Ovary (tissue), 9 donors: Measurements from ENCODE around the gene CDH18. TPM values are rescaled to one million over a fixed set of nuclear protein-coding genes. Genes with fewer than 3 reads are reported as not detected.

ENCODE experiments used
- DNase-seq, 5 donors: peaks; one replicate each; pipeline ENCODE4 v3.0.0-alpha.2; 2019 to 2020
- H3K27ac ChIP-seq, 2 donors: fragments of 200-600 bp; one replicate each; pipeline versions ENCODE4 v1.5.1 to v1.8.0; 2019 to 2022
- H3K27me3 ChIP-seq: fragments of 200-600 bp; one replicate; pipeline ENCODE4 v1.8.0; 2022
- H3K36me3 ChIP-seq: fragments of 200-600 bp; sonication (generic); one replicate; pipeline ENCODE4 v1.5.1; 2019
- H3K4me1 ChIP-seq: one replicate; pipeline ENCODE4 v1.8.1; 2013; ENCODE audit warnings: mild to moderate bottlenecking, moderate library complexity; ENCODE audit not compliant: insufficient read depth
- H3K4me3 ChIP-seq: fragments of 200-600 bp; sonication (generic); one replicate; pipeline ENCODE4 v1.5.1; 2017
- H3K9me3 ChIP-seq, 2 donors: fragments of 200-600 bp in 1 of 2; sonication (generic) in 1 of 2; one replicate each; pipeline versions ENCODE4 v1.5.1 to v1.8.1; 2013 to 2019; ENCODE audit warnings: mild to moderate bottlenecking in 1 of 2, moderate library complexity in 1 of 2
- EP300 ChIP-seq: sonication (generic); formaldehyde crosslinking; IDR thresholded peaks from one replicate; pipeline ENCODE4 v1.6.1; 2017; ENCODE audit warnings: antibody characterized with exemption
- POLR2A ChIP-seq: fragments of 450-650 bp; IDR thresholded peaks from one replicate; pipeline ENCODE4 v1.6.1; 2017; ENCODE audit warnings: antibody characterized with exemption, mild to moderate bottlenecking, moderate library complexity
- WGBS, 3 donors: extraction: QIAGEN DNeasy Blood & Tissue Kit in 1 of 3; methylation state at CpG; one replicate each; pipeline versions ENCODE4 v1.1.5 to v1.1.7; 2013 to 2017; 5-methylcytosine and 5-hydroxymethylcytosine counted together
- intact Hi-C, 4 donors: fragments of 100-400 bp; cut with DNase I; formaldehyde crosslinking; loops; one replicate each; pipeline versions ENCODE4 v1.11.0 to v1.15.1; 2022 to 2023
- polyA plus RNA-seq, 2 donors: library from polyadenylated mRNA; stranded (reverse); fragments of 200-250 nt in 1 of 2; fragments of 350-450 nt in 1 of 2; fragmentation: Illumina TruSeq in 1 of 2; extraction: RNeasy Lipid Tissue Mini Kit (QIAGEN cat#74804) in 1 of 2; gene quantifications; one replicate each; pipeline ENCODE4 v1.2.3, GENCODE V29; 2013 to 2014
- total RNA-seq, 7 donors: library from RNA; depleted of rRNA in 2 of 7; stranded (reverse); fragments of >200 nt in 2 of 7; fragmentation: NEBNext Ultra II Directional in 3 of 7; extraction: Animal tissue kit (Norgen Biotek cat#: 25700) in 3 of 7; gene quantifications; one replicate each; pipeline versions ENCODE4 v1.1.0 to v1.2.4, GENCODE V29; 2016 to 2023
- TF ChIP-seq, protein P1 (sequence below), 3 donors: fragments of 450-650 bp in 2 of 3; fragments of 200-600 bp in 1 of 3; IDR thresholded peaks; one replicate each; pipeline versions ENCODE4 v1.5.1 to v1.8.0; 2016 to 2022; ENCODE audit warnings: antibody characterized with exemption in 3 of 3, mild to moderate bottlenecking in 1 of 3
- donor health status: DM: no; HTN: no; CAD: no; lungs with moderate emphysema.
- donor health status: DM: no; HTN: no; CAD: no.
- donor health status: Bipolar disorder and iron deficiency.
- donor health status: DM: yes; HTN: yes; CAD: no.
- donor health status: DM: no; HTN: no; CAD: no.
- donor health status: DM: yes; HTN: yes; CAD: no.

CDH18 gene
- total and polyA plus RNA-seq, 9 donors, result 0.06 to 0.27 TPM; not detected in 7

DNA sequence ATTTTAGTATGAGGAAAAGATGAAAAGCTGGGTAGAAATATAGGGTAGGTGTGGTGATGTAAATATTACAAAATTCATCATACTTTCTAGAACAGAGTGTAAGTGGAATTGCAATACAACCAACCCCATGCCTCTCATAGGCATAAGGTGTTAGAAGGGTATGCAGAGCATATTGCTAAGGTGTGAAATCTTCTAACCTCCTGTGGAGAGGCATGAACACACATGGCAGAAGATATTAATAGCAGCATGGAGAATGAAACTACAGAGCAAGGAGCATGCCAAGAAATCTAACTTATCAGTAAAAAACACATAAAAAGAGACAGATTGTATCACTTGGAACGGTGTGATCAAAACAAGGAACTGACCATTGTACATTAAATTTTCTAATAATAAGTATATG is 441.5 kb downstream of the CDH18 start:
- H3K9me3 ChIP-seq, result no peaks in the 10 kb centered on the region
- WGBS, 3 donors, result 42 to 64% (median 56%) methylated on average over 1 of the region's 1 CpG
- TF ChIP-seq EP300 (no peak), POLR2A (no peak)
- TF ChIP-seq, protein P1, sequence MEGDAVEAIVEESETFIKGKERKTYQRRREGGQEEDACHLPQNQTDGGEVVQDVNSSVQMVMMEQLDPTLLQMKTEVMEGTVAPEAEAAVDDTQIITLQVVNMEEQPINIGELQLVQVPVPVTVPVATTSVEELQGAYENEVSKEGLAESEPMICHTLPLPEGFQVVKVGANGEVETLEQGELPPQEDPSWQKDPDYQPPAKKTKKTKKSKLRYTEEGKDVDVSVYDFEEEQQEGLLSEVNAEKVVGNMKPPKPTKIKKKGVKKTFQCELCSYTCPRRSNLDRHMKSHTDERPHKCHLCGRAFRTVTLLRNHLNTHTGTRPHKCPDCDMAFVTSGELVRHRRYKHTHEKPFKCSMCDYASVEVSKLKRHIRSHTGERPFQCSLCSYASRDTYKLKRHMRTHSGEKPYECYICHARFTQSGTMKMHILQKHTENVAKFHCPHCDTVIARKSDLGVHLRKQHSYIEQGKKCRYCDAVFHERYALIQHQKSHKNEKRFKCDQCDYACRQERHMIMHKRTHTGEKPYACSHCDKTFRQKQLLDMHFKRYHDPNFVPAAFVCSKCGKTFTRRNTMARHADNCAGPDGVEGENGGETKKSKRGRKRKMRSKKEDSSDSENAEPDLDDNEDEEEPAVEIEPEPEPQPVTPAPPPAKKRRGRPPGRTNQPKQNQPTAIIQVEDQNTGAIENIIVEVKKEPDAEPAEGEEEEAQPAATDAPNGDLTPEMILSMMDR (IDR thresholded peaks at IDR 0.05), result no peak
- DNase-seq, result no peak
- no peak overlapping the region for H3K27ac ChIP-seq
- H3K4me1 ChIP-seq, result no peaks in the 10 kb centered on the region
- H3K4me3 ChIP-seq, result no peak overlapping the region
- H3K27me3 ChIP-seq, result no peaks in the 10 kb centered on the region
- H3K36me3 ChIP-seq, result no peaks in the 10 kb centered on the region
- intact Hi-C loops, result loop anchor here in 1 of 4 donors (10.0 kb wide), 1 partner anchor 982 kb away; no protein-coding TSS in a partner anchor

DNA sequence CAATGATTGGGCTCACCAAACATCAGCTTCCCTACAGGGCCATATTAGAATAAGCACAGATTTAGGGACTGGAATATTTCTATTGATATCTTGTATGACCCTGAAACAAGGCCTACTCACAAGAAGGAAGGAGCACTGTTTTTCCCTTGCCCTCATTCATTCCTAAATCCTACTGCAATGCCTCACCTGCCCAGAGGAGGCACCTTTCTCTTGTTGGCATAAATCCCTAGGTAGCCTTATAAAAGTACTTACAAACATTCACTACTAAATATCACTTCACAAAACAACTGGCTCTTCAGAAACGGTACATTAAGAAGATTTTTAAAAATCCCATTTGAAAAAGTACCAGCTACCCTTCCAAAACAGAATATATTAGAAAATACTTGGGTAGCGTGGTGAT is 449.4 kb downstream of the CDH18 start:
- intact Hi-C loops, result no loop called here
- WGBS, 3 donors, result 86 to 90% (median 88%) methylated on average over 2 of the region's 2 CpGs
- no peaks in the 10 kb centered on the region for H3K36me3 ChIP-seq
- H3K27me3 ChIP-seq, result no peaks in the 10 kb centered on the region
- TF ChIP-seq EP300 (no peak), POLR2A (no peak)
- TF ChIP-seq, protein P1 (IDR thresholded peaks at IDR 0.05), result no peak
- H3K27ac ChIP-seq, result no peak overlapping the region
- H3K9me3 ChIP-seq, result no peaks in the 10 kb centered on the region
- DNase-seq, result no peak
- H3K4me3 ChIP-seq, result no peak overlapping the region
- no peaks in the 10 kb centered on the region for H3K4me1 ChIP-seq

DNA sequence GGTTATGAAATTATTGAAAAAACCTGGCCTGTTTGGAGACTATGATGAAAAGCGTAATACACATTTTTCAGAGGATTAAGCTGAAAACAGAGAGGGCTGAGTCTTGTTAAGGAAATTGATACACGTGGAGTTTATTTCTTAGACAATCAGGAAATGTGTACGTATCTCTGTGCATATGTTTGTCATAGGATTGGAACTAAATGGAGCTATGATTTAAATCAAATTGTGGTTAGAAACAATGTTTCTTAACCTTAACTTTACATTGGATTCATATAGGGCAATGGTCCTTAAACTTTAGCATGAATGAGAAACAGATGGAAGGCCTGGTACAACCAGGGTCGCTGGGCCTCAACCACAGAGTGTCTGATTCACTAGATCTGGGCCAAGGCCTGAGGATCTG is 451.6 kb downstream of the CDH18 start:
- intact Hi-C loops, result no loop called here
- DNase-seq, result no peak
- Histone ChIP-seq H3K4me1 (no peaks in the 10 kb centered on the region), H3K27ac (no peak overlapping the region), H3K4me3 (no peak overlapping the region), H3K9me3 (no peaks in the 10 kb centered on the region), H3K36me3 (no peaks in the 10 kb centered on the region), H3K27me3 (no peaks in the 10 kb centered on the region)
- 65 to 70% (median 68%) methylated on average over 4 of the region's 4 CpGs for WGBS, 3 donors
- TF ChIP-seq EP300 (no peak), POLR2A (no peak)
- TF ChIP-seq, protein P1 (IDR thresholded peaks at IDR 0.05), result no peak

DNA sequence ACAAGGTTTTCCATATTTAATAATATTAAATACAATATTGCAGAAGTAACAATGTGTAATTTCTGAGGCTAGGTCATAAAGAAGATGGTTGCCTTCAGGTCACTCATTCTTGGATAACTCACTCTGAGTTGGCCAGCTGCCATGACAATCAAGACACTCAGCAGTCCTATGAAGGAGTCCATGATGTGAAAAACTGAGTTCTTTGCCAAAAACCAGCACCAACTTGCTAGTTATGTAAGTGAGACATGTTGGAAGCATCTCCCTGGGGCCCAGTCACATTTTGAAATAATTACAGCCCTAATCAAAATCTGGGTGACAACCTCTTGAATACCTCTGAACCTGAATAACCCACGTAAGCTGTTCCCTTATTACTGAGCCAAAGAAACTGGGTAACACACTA is 453.2 kb downstream of the CDH18 start:
- intact Hi-C loops, result no loop called here
- 91 to 100% (median 94%) methylated on average over 1 of the region's 1 CpG for WGBS, 3 donors
- no peaks in the 10 kb centered on the region for H3K36me3 ChIP-seq
- H3K9me3 ChIP-seq, result no peaks in the 10 kb centered on the region
- no peaks in the 10 kb centered on the region for H3K27me3 ChIP-seq
- TF ChIP-seq EP300, result no peak
- TF ChIP-seq POLR2A, result no peak
- TF ChIP-seq, protein P1 (IDR thresholded peaks at IDR 0.05), result no peak
- H3K4me3 ChIP-seq, result no peak overlapping the region
- H3K4me1 ChIP-seq, result no peaks in the 10 kb centered on the region
- no peak for DNase-seq
- H3K27ac ChIP-seq, result no peak overlapping the region

DNA sequence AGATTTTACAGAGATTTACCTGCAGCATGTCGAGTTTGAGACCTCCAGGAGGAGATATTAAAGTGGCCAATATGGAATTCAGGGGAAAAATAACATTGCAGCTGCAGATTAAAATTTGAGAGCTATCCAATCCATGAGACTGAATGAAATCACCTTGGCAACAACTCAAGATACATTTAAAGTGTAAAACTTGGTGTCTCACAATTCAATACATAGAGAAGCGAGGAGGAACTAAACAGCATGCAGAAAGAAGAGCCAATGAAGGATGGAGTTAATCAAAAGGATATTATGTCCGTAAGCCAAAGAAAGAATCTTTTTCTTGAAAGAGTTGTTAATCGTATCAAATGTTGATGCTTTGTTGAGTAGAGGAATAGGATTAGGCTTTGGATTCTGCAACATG is 455.1 kb downstream of the CDH18 start:
- H3K4me3 ChIP-seq, result no peak overlapping the region
- no peaks in the 10 kb centered on the region for H3K36me3 ChIP-seq
- 75 to 81% (median 77%) methylated on average over 4 of the region's 4 CpGs for WGBS, 3 donors
- TF ChIP-seq POLR2A (no peak), EP300 (no peak)
- TF ChIP-seq, protein P1 (IDR thresholded peaks at IDR 0.05), result no peak
- H3K27ac ChIP-seq, result no peak overlapping the region
- intact Hi-C loops, result no loop called here
- no peaks in the 10 kb centered on the region for H3K27me3 ChIP-seq
- H3K9me3 ChIP-seq, result no peaks in the 10 kb centered on the region
- no peak for DNase-seq
- H3K4me1 ChIP-seq, result no peaks in the 10 kb centered on the region
